Activated CD8-positive, alpha-beta T cell treated with anti-CD3 and anti-CD28 coated beads, Interleukin-2, amount 10 ng/mL, durations not matched to agents 7 days and 5 days (primary cell): ENCODE results near the gene PSIP1. TPM values are rescaled to one million over a fixed set of nuclear protein-coding genes. Genes with fewer than 3 reads are reported as not detected.
"Not testable (repeated sequence)": the region's sequence is repeated elsewhere in the genome, so short reads cannot be mapped to it uniquely, and the experiment has no call there.

ENCODE experiments used
- ATAC-seq: fragments of 150-1000 bp; cut with Tn5 transposase; one replicate; pipeline ENCODE4 v1.10.0; 2021; ENCODE audit warnings: moderate library complexity
- CTCF ChIA-PET: fragments of 350-600 bp; sonication (Branson Sonifier 250); formaldehyde crosslinking; loops from one replicate; lab custom pipeline; 2021; ENCODE audit warnings: antibody characterized with exemption; lab: Charles Lee
- POLR2A ChIA-PET: fragments of 350-600 bp; sonication (Branson Sonifier 250); formaldehyde crosslinking; loops from one replicate; lab custom pipeline; 2021; ENCODE audit warnings: antibody characterized with exemption; lab: Charles Lee
- DNase-seq: peaks from one replicate; pipeline ENCODE4 v3.0.0-alpha.2; 2020
- H3K27ac Mint-ChIP-seq: one replicate; pipeline ENCODE4 v1.8.0; 2021; ENCODE audit warnings: mild to moderate bottlenecking, mixed read lengths
- H3K27me3 Mint-ChIP-seq: one replicate; pipeline ENCODE4 v1.8.0; 2021; ENCODE audit warnings: low read depth, mixed read lengths
- H3K36me3 Mint-ChIP-seq: one replicate; pipeline ENCODE4 v1.8.0; 2021; ENCODE audit warnings: low read depth, mixed read lengths
- H3K4me1 Mint-ChIP-seq: one replicate; pipeline ENCODE4 v1.8.0; 2021; ENCODE audit warnings: low read depth, mixed read lengths
- H3K4me3 Mint-ChIP-seq: one replicate; pipeline ENCODE4 v1.8.0; 2021; ENCODE audit warnings: mild to moderate bottlenecking, mixed read lengths
- H3K9me3 Mint-ChIP-seq: one replicate; pipeline ENCODE4 v1.8.0; 2022; ENCODE audit warnings: mixed read lengths; ENCODE audit not compliant: insufficient read depth
- total RNA-seq, 2 experiments: library from RNA; stranded (reverse); gene quantifications; one replicate each; pipeline ENCODE4 v1.2.3, GENCODE V29; 2021

PSIP1 gene
- 100 to 1,000 TPM; 132 to 138 TPM for total RNA-seq

GRCh38 chr9:15510789-15511575, at the start of gene PSIP1:
Gene PSIP1 (minus strand): TSS chr9:15510970. CDS start chr9:15510188, 782 bp downstream.
- DNase-seq: peak; percentile 93
- peak within 1 kb of the TSS; percentile 89 for H3K4me3 Mint-ChIP-seq
- peak; percentile 88 for ATAC-seq
- peak within 1 kb of the TSS; percentile 100 for H3K27ac Mint-ChIP-seq
- peaks cover 7% of the 10 kb centered on the region for H3K27me3 Mint-ChIP-seq
- ChIA-PET CTCF (interaction anchor here (0.9 to 2.4 kb wide), 5 partner anchors 12 to 88 kb away, joined by 3 to 13 read pairs (median 7); partner anchors contain the start of genes CCDC171 and SNAPC3), POLR2A (interaction anchor here (0.7 to 3.7 kb wide), 14 partner anchors 12 to 211 kb away, joined by 3 to 40 read pairs (median 5); partner anchors contain the start of genes CCDC171, SNAPC3 and TTC39B)
- peaks cover 51% of the 10 kb centered on the region for H3K4me1 Mint-ChIP-seq
- no peaks in the 10 kb centered on the region for H3K9me3 Mint-ChIP-seq
- peaks cover 35% of the 10 kb centered on the region for H3K36me3 Mint-ChIP-seq

GRCh38 chr9:15553528-15553898, 42.7 kb upstream of the PSIP1 start:
- H3K36me3 Mint-ChIP-seq: no peaks in the 10 kb centered on the region
- ChIA-PET POLR2A (interaction anchor here (0.7 to 2.8 kb wide), 5 partner anchors 11 to 254 kb away, joined by 3 to 40 read pairs (median 3); partner anchors contain the start of gene PSIP1), CTCF (interaction anchor here (1.1 to 2.7 kb wide), 8 partner anchors 10 to 254 kb away, joined by 3 to 34 read pairs (median 8); partner anchors contain the start of gene PSIP1)
- DNase-seq: no peak
- ATAC-seq: peak; percentile 3
- peaks cover 13% of the 10 kb centered on the region for H3K4me1 Mint-ChIP-seq
- peaks cover 11% of the 10 kb centered on the region for H3K27me3 Mint-ChIP-seq
- H3K27ac Mint-ChIP-seq: peak overlapping the region; percentile 85
- peak overlapping the region; percentile 86 for H3K4me3 Mint-ChIP-seq
- no peaks in the 10 kb centered on the region for H3K9me3 Mint-ChIP-seq

- CTCF ChIA-PET: interaction anchor here (0.7 to 2.7 kb wide), 15 partner anchors 11 to 257 kb away, joined by 3 to 34 read pairs (median 5); partner anchors contain the start of gene PSIP1
- Mint-ChIP-seq H3K4me1 (peaks cover 13% of the 10 kb centered on the region), H3K27me3 (peaks cover 11% of the 10 kb centered on the region), H3K4me3 (peak within 1 kb of the TSS; percentile 86), H3K36me3 (no peaks in the 10 kb centered on the region), H3K27ac (peak within 1 kb of the TSS; percentile 85), H3K9me3 (no peaks in the 10 kb centered on the region)
- ATAC-seq (peak; percentile 91), DNase-seq (peak; percentile 90)
- POLR2A ChIA-PET: interaction anchor here (0.7 to 2.8 kb wide), 8 partner anchors 10 to 254 kb away, joined by 3 to 40 read pairs (median 3); partner anchors contain the start of gene PSIP1
Measured at GRCh38 chr9:15552636-15553527, 42.1 kb upstream of the PSIP1 start, which contains the start of gene CCDC171. Gene CCDC171 (plus strand): TSS chr9:15553043. CDS start chr9:15564089, 11,046 bp downstream.

GRCh38 chr9:15549611-15550010, 38.8 kb upstream of the PSIP1 start:
- ChIA-PET POLR2A (no interaction called here), CTCF (interaction anchor here (0.7 to 1.6 kb wide), 2 partner anchors 57 to 71 kb away, joined by 3 to 6 read pairs; no protein-coding TSS in a partner anchor)
- no peak for DNase-seq
- Mint-ChIP-seq H3K4me3 (no peak overlapping the region), H3K9me3 (no peaks in the 10 kb centered on the region), H3K4me1 (peaks cover 13% of the 10 kb centered on the region), H3K27me3 (peaks cover 13% of the 10 kb centered on the region), H3K27ac (no peak overlapping the region), H3K36me3 (no peaks in the 10 kb centered on the region)
- no peak for ATAC-seq

DNA sequence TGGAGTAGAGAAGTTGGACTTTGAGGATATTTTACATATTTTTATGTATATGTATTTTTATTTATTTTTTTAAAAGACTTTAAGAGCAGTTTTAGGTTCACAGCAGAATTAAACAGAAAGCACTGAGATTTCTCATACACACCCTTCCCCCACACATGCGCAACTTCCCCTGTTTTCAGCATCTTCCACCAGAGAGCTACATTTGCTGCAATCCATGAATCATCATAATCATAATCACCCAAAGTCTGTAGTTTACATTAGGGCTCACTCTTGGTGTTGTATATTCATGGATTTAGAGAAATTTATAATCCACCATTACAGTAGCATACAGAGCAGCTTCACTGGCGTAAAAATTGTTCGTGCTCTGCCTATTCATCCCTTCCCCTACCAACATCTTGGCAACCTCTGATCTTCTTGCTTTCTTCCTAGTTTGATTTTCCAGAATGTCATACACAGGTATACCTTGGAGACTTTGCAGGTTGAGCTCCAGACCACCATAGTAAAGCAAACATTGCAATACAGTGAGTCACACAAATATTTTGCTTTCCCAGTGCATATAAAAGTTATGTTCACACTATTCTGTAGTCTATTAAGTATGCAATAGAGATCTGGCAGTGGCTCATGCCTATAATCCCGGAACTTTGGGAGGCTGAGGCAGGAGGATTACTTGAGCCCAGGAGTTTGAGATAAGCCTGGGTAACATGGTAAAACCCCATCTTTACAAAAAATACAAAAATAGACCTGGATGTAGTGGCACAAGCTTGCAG, 32.5 kb upstream of the PSIP1 start:
- CTCF ChIA-PET: interaction anchor here (1.3 to 1.5 kb wide), 2 partner anchors 63 to 331 kb away, joined by 3 read pairs; no protein-coding TSS in a partner anchor
- no peaks in the 10 kb centered on the region for H3K36me3 Mint-ChIP-seq

GRCh38 chr9:15542624-15543023, 31.9 kb upstream of the PSIP1 start:
- peaks cover 13% of the 10 kb centered on the region for H3K27me3 Mint-ChIP-seq
- H3K36me3 Mint-ChIP-seq: no peaks in the 10 kb centered on the region
- ChIA-PET CTCF (interaction anchor here (1.2 to 1.5 kb wide), 3 partner anchors 10 to 330 kb away, joined by 3 read pairs; no protein-coding TSS in a partner anchor), POLR2A (interaction anchor here (1.0 kb wide), 1 partner anchor 10 kb away, joined by 3 read pairs; the partner anchor contains the start of gene CCDC171)
- DNase-seq: no peak
- no peaks in the 10 kb centered on the region for H3K4me1 Mint-ChIP-seq
- H3K4me3 Mint-ChIP-seq: no peak overlapping the region
- H3K27ac Mint-ChIP-seq: no peak overlapping the region
- no peak for ATAC-seq
- H3K9me3 Mint-ChIP-seq: no peaks in the 10 kb centered on the region

More for the DNA sequence above, 32.5 kb upstream of the PSIP1 start:
- ATAC-seq (no peak), DNase-seq (no peak)
- H3K27ac Mint-ChIP-seq: no peak overlapping the region
- POLR2A ChIA-PET: interaction anchor here (1.0 kb wide), 1 partner anchor 10 kb away, joined by 3 read pairs; the partner anchor contains the start of gene CCDC171
- H3K4me1 Mint-ChIP-seq: no peaks in the 10 kb centered on the region
- H3K4me3 Mint-ChIP-seq: no peak overlapping the region
- peaks cover 13% of the 10 kb centered on the region for H3K27me3 Mint-ChIP-seq
- no peaks in the 10 kb centered on the region for H3K9me3 Mint-ChIP-seq

- no peak for ATAC-seq
- POLR2A ChIA-PET: interaction anchor here (0.6 kb wide), 1 partner anchor 43 kb away, joined by 3 read pairs; no protein-coding TSS in a partner anchor
- Mint-ChIP-seq H3K4me1 (no peaks in the 10 kb centered on the region), H3K9me3 (no peaks in the 10 kb centered on the region), H3K36me3 (no peaks in the 10 kb centered on the region), H3K4me3 (no peak overlapping the region), H3K27ac (no peak overlapping the region), H3K27me3 (peaks cover 11% of the 10 kb centered on the region)
- CTCF ChIA-PET: interaction anchor here (1.2 to 1.3 kb wide), 2 partner anchors 9 to 329 kb away, joined by 3 read pairs; no protein-coding TSS in a partner anchor
- no peak for DNase-seq
Measured at GRCh38 chr9:15541872-15542271, 31.1 kb upstream of the PSIP1 start.

- no peaks in the 10 kb centered on the region for H3K9me3 Mint-ChIP-seq
- DNase-seq (no peak), ATAC-seq (no peak)
- no peaks in the 10 kb centered on the region for H3K27me3 Mint-ChIP-seq
- ChIA-PET CTCF (no interaction called here), POLR2A (interaction anchor here (2.7 kb wide), 1 partner anchor 20 kb away, joined by 13 read pairs; the partner anchor contains the start of gene PSIP1)
- no peaks in the 10 kb centered on the region for H3K36me3 Mint-ChIP-seq
- H3K4me3 Mint-ChIP-seq: no peak overlapping the region
- peaks cover 9% of the 10 kb centered on the region for H3K4me1 Mint-ChIP-seq
- H3K27ac Mint-ChIP-seq: no peak overlapping the region
Measured at GRCh38 chr9:15531380-15531779, 20.6 kb upstream of the PSIP1 start.

GRCh38 chr9:15529566-15530324, 19.0 kb upstream of the PSIP1 start:
- no peaks in the 10 kb centered on the region for H3K9me3 Mint-ChIP-seq
- peaks cover 9% of the 10 kb centered on the region for H3K4me1 Mint-ChIP-seq
- H3K27me3 Mint-ChIP-seq: no peaks in the 10 kb centered on the region
- H3K4me3 Mint-ChIP-seq: no peak overlapping the region
- H3K36me3 Mint-ChIP-seq: no peaks in the 10 kb centered on the region
- ChIA-PET POLR2A (interaction anchor here (2.7 kb wide), 1 partner anchor 18 kb away, joined by 13 read pairs; the partner anchor contains the start of gene PSIP1), CTCF (interaction anchor here (1.1 to 1.4 kb wide), 3 partner anchors 12 to 23 kb away, joined by 3 to 4 read pairs (median 4); partner anchors contain the start of gene CCDC171)
- DNase-seq (no peak), ATAC-seq (no peak)
- no peak overlapping the region for H3K27ac Mint-ChIP-seq

GRCh38 chr9:15527035-15527434, 16.3 kb upstream of the PSIP1 start:
- H3K27ac Mint-ChIP-seq, H3K27me3 Mint-ChIP-seq, ATAC-seq, H3K9me3 Mint-ChIP-seq, POLR2A ChIA-PET, H3K4me1 Mint-ChIP-seq, H3K4me3 Mint-ChIP-seq, DNase-seq, CTCF ChIA-PET, H3K36me3 Mint-ChIP-seq: not testable (repeated sequence)
